ENCODE results near the gene KLHL22.
"Not testable (repeated sequence)": the region's sequence is repeated elsewhere in the genome, so short reads cannot be mapped to it uniquely, and the experiment has no call there.

Gene KLHL22

GRCh38 chr22:20494978-20495860 is at the start of gene KLHL22:
Gene KLHL22, minus strand, starts transcription at chr22:20495795. Its CDS starts 6,584 bp downstream, at chr22:20489211.
- Histone ChIP-seq H3K27me3 (no peaks in the 10 kb centered on the region), H3K4me3 (peak within 1 kb of the TSS; percentile 85), H3K36me3 (no peaks in the 10 kb centered on the region), H4K20me1 (peaks cover 46% of the 10 kb centered on the region), H3K4me2 (peak within 1 kb of the TSS; percentile 97), H3K27ac (peak within 1 kb of the TSS; percentile 86), H3K9ac (peak within 1 kb of the TSS; percentile 89), H3K9me3 (no peaks in the 10 kb centered on the region), H3K4me1 (peaks cover 33% of the 10 kb centered on the region)
- TF ChIP-seq Cebpa-rat (IDR thresholded peaks at IDR 0.05), result no peak

GRCh38 chr22:20545318-20545634 is 49.7 kb upstream of the KLHL22 start:
- not testable (repeated sequence) for H3K27me3 ChIP-seq, H3K27ac ChIP-seq, H3K9me3 ChIP-seq, H3K9ac ChIP-seq, H3K4me3 ChIP-seq
- H4K20me1 ChIP-seq, result peaks cover 95% of the 10 kb centered on the region
- peak overlapping the region; percentile 60 for H3K4me2 ChIP-seq
- H3K4me1 ChIP-seq, result peaks cover 59% of the 10 kb centered on the region
- peaks cover 64% of the 10 kb centered on the region for H3K36me3 ChIP-seq

GRCh38 chr22:20542736-20543135 is 47.1 kb upstream of the KLHL22 start:
- H3K36me3 ChIP-seq, result peaks cover 82% of the 10 kb centered on the region
- H4K20me1 ChIP-seq, result peaks cover 87% of the 10 kb centered on the region
- no peaks in the 10 kb centered on the region for H3K27me3 ChIP-seq
- H3K9ac ChIP-seq, result no peak overlapping the region
- H3K4me2 ChIP-seq, result no peak overlapping the region
- no peak overlapping the region for H3K27ac ChIP-seq
- H3K4me1 ChIP-seq, result peaks cover 34% of the 10 kb centered on the region
- H3K9me3 ChIP-seq, result no peaks in the 10 kb centered on the region
- no peak overlapping the region for H3K4me3 ChIP-seq
- TF ChIP-seq Cebpa-rat (IDR thresholded peaks at IDR 0.05), result no peak

GRCh38 chr22:20542055-20542454 is 46.5 kb upstream of the KLHL22 start:
- H4K20me1 ChIP-seq, result peaks cover 87% of the 10 kb centered on the region
- H3K27ac ChIP-seq, result no peak overlapping the region
- peaks cover 89% of the 10 kb centered on the region for H3K36me3 ChIP-seq
- no peak overlapping the region for H3K9ac ChIP-seq
- no peak overlapping the region for H3K4me3 ChIP-seq
- peaks cover 36% of the 10 kb centered on the region for H3K4me1 ChIP-seq
- no peak for TF ChIP-seq Cebpa-rat (IDR thresholded peaks at IDR 0.05)
- no peaks in the 10 kb centered on the region for H3K9me3 ChIP-seq
- no peak overlapping the region for H3K4me2 ChIP-seq
- no peaks in the 10 kb centered on the region for H3K27me3 ChIP-seq

GRCh38 chr22:20538875-20539274 is 43.3 kb upstream of the KLHL22 start:
- Histone ChIP-seq H3K4me1 (peaks cover 24% of the 10 kb centered on the region), H3K36me3 (peaks cover 89% of the 10 kb centered on the region), H4K20me1 (peaks cover 85% of the 10 kb centered on the region)
- H3K27me3 ChIP-seq, H3K9ac ChIP-seq, H3K9me3 ChIP-seq, H3K4me2 ChIP-seq, H3K27ac ChIP-seq, H3K4me3 ChIP-seq: not testable (repeated sequence)

GRCh38 chr22:20537983-20538382 is 42.4 kb upstream of the KLHL22 start:
- Histone ChIP-seq H3K4me1 (peaks cover 32% of the 10 kb centered on the region), H3K9ac (no peak overlapping the region), H3K4me2 (no peak overlapping the region), H3K4me3 (no peak overlapping the region), H3K36me3 (peaks cover 90% of the 10 kb centered on the region), H4K20me1 (peaks cover 90% of the 10 kb centered on the region), H3K9me3 (no peaks in the 10 kb centered on the region), H3K27ac (no peak overlapping the region), H3K27me3 (no peaks in the 10 kb centered on the region)
- TF ChIP-seq Cebpa-rat (IDR thresholded peaks at IDR 0.05), result no peak

- no peak for TF ChIP-seq Cebpa-rat (IDR thresholded peaks at IDR 0.05)
These were observed 41.7 kb upstream of the KLHL22 start for GRCh38 chr22:20537325-20537756.

GRCh38 chr22:20536590-20537324 is 41.2 kb upstream of the KLHL22 start:
- Histone ChIP-seq H3K27me3 (no peaks in the 10 kb centered on the region), H4K20me1 (peaks cover 91% of the 10 kb centered on the region), H3K36me3 (peaks cover 90% of the 10 kb centered on the region)

More at GRCh38 chr22:20537325-20537756, 41.7 kb upstream of the KLHL22 start:
- H3K27me3 ChIP-seq, result no peaks in the 10 kb centered on the region
- no peak overlapping the region for H3K4me3 ChIP-seq
- no peaks in the 10 kb centered on the region for H3K9me3 ChIP-seq
- H3K9ac ChIP-seq, result no peak overlapping the region
- peaks cover 38% of the 10 kb centered on the region for H3K4me1 ChIP-seq
- H3K4me2 ChIP-seq, result no peak overlapping the region
- peaks cover 91% of the 10 kb centered on the region for H4K20me1 ChIP-seq
- H3K27ac ChIP-seq, result no peak overlapping the region
- H3K36me3 ChIP-seq, result peaks cover 90% of the 10 kb centered on the region

GRCh38 chr22:20533879-20534265 is 38.3 kb upstream of the KLHL22 start:
- Histone ChIP-seq H3K4me2 (no peak overlapping the region), H3K9me3 (no peaks in the 10 kb centered on the region), H3K36me3 (peaks cover 91% of the 10 kb centered on the region), H3K9ac (0 out of 2 replicates have a peak overlapping the region, but pooled peaks have one; percentile 19), H4K20me1 (peaks cover 99% of the 10 kb centered on the region), H3K27me3 (no peaks in the 10 kb centered on the region), H3K27ac (no peak overlapping the region), H3K4me3 (no peak overlapping the region), H3K4me1 (peaks cover 64% of the 10 kb centered on the region)
- TF ChIP-seq Cebpa-rat (IDR thresholded peaks at IDR 0.05), result no peak

More at GRCh38 chr22:20536590-20537324, 41.2 kb upstream of the KLHL22 start:
- H3K27ac ChIP-seq, result no peak overlapping the region
- no peak for TF ChIP-seq Cebpa-rat (IDR thresholded peaks at IDR 0.05)
- H3K9ac ChIP-seq, result no peak overlapping the region
- H3K9me3 ChIP-seq, result no peaks in the 10 kb centered on the region
- H3K4me2 ChIP-seq, result peak overlapping the region; percentile 39
- H3K4me3 ChIP-seq, result no peak overlapping the region
- peaks cover 44% of the 10 kb centered on the region for H3K4me1 ChIP-seq

All from BLaER1 (cell line).